Urothelium cell line (cell line): Measurements from ENCODE around the gene POC1B.

Source experiments
- DNase-seq: peaks from one replicate; pipeline ENCODE4 v3.0.0; 2011; ENCODE audit warnings: low spot score, mixed read lengths
- FAIRE-seq: peaks from 2 replicates; lab custom pipeline; 2011; peaks lifted over from hg19 to GRCh38; lab: Jason Lieb, UNC

POC1B gene

GRCh38 chr12:89525824-89526770 lies at the start of gene POC1B:
TSS of gene POC1B (minus strand) at chr12:89526047. CDS start at chr12:89525895, 152 bp downstream.
- DNase-seq, result peak; percentile 76
- no peak for FAIRE-seq

DNA sequence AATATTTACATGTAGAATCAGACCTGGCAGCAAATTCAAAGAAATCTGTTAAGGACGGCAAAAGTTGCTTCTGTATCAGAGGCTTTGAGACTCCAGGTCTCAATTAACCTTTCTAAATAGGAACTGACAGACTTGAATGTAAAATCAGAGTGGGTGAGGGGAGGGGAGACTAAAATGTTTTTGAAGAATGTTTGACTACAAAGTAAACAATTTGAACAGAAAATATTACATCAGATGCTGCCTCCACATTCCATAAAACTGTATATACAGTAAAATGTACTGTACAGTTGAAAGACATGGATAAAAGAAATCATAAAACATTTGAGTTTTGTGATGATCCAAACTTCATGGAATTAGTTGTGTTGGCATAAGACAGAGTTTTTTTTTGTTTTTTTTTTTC lies 49.5 kb upstream of the POC1B start:
- DNase-seq (no peak), FAIRE-seq (no peak)

GRCh38 chr12:89574736-89575208 lies 48.9 kb upstream of the POC1B start:
- DNase-seq, result no peak

DNA sequence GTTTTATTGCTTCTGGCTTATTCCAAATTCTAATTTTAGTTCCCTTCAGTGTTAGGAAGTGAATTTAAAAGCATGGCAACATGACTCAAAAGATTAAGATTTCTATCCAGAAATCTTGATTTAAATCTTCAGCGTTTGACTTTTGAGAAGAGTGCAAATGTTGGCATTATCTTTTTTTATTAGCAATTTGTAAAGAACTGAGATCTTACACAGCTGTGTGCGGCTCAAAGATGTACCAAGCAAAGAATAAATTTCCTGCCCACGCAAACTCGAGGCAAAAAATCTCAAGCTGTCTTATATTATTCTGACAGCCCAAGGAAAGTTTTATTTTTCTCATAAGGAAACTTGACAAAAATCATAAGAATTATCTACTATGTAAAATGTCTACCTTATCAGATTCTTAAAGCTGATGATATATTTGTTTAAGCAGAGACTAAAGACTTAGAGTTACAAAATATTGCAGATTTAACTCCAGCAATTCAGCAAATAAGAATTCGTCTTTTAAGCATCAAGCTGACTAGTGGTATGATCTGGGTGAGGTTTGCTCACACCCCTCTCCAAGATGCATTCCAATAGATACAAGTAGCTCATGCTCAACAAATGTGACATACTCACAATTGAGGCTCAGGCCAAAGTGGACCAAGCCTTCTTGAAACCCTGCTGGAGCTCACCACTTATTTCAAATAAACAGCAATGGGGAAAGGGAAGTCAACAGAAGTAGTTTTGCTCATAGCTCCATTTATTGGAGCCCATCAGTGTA lies 47.4 kb upstream of the POC1B start:
- no peak for FAIRE-seq
- DNase-seq, result no peak

More at GRCh38 chr12:89574736-89575208, 48.9 kb upstream of the POC1B start:
- FAIRE-seq, result no peak

DNA sequence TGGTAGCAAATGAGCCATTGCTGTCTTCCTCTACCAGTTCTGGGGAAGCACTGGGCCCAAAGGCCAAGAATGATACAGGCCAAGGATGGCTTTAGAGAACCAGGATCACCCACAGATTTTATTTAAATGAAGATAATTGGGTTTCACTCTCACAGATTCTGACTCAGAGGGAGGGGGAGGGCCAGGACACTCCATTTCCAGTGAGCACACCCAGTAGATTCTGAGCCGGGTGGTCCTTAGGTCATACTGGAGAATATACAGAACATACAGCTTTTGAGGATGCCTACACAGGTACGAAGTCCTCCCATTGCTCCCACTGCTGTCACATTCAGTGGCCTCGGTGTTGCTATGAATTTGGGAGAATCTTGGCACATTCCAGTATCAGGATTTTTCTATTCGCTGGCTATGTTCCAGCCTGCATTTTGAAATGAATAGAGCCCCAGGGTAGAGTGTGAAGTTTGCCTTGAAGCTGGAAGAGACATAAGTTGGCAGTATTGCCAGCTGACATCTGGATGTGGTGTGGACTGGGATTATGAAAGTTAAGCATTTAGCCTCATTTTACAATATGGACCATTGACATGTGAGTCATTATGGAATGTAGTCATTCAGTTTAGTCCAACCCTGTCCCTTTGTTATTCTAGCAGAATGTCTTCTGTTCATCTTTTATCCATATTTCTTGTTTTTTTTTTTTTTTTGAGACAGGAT lies 45.8 kb upstream of the POC1B start:
- DNase-seq (no peak), FAIRE-seq (no peak)

- DNase-seq (no peak), FAIRE-seq (no peak)
Measured at GRCh38 chr12:89568484-89568883, 42.6 kb upstream of the POC1B start.

DNA sequence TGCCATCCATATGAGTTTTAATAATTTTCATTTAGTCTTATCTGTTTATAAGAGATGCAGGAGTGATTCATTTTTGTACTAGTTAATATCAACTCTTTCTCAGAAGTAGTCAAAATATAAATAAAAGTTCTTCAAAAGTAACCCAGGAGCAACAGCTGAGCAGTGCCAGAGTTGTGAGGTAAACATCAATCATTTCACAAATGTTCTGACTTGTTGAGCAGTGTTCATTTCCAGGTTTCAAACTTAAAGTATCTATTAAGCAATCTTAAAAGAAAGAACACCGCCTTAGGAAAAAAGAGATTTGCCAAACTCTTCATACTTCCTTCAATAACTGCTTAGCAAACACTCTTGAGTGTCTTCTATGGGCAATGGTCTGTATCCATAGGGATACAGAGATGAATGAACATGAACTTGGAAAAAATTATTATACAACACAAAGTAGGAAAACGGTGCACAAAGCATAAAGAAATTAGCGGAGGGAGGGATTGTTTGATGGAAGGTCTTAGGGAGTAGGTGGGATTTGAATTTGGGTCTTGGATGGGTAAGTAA lies 41.9 kb upstream of the POC1B start:
- no peak for FAIRE-seq
- no peak for DNase-seq

DNA sequence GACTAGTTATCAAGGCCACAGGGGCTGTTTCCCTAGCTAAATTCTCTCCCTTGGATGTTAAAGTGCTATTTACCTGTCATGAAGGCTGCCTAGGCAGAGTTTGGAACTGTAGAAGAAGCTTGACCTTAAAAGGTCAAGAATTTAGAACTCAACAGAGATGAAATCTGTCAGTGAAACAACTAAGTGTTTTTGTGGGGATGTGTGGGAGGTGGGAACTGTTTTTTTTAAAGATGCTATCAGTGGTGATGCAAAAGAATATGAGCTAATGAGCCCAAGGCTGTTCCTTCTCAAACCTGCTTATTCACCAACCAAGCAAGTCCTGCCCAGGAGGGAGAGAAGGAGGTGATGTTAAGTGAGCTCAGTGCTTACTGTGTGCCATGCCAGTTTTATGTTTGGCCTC lies 40.8 kb upstream of the POC1B start:
- FAIRE-seq (no peak), DNase-seq (no peak)

DNA sequence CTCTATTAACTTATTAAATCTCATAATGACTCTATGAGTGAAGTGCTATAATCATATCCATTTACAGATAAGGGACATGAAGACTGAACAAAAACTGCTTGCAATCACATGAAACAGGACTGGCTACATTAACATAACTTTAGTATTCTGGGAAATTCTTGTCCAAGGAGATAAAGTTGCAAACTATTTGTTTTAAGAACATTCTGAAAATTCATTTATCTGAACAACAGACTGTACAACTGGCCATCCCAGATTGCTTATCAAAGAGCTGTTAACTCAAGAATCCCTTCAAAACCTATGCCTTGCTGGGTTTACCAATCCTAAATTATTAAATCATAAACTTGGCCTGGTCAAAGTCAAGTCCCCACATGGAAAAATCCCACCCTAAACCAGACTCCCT lies 39.2 kb upstream of the POC1B start:
- DNase-seq (no peak), FAIRE-seq (no peak)

DNA sequence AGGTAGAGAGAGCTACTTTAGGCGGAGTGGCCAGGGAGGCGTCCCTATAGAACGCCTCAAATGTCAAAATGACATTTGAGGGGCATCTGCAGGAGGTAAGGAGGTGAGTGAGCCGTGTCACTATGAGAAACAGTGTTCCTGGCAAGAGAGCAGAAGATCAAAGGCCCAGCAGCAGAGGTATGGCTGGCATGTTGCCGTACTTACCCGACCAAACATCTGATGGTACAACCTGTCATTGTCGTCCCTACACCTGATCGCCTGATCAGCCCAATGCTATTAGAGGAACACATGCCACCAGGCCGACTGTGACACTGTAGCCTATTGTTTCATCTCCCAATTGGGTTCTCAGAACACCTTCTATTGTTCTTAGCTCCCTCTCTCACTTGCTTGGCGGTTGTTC lies 33.9 kb upstream of the POC1B start:
- no peak for DNase-seq
- no peak for FAIRE-seq

DNA sequence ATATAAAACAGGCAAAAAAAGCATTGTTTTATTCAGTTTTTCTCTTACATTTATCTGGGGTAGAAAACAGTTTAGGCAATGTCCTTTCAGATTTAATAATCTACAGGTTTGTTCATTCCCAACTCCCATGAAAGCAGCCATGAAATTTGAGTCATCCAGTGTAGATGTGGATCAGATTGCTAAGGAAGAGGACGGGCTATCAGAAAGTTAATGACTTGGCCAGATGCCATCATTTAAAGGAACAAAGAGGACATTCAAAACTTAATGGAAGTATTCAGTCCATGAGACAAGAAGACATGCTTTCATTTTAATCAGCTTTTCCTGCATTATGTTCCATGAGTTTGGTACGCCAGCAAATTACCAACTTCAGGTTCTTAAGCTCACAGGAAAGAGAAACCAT lies 31.1 kb upstream of the POC1B start:
- FAIRE-seq (no peak), DNase-seq (no peak)

- DNase-seq (no peak), FAIRE-seq (no peak)
Measured at GRCh38 chr12:89552376-89552775, 26.5 kb upstream of the POC1B start.

GRCh38 chr12:89551747-89552146 lies 25.9 kb upstream of the POC1B start:
- DNase-seq (no peak), FAIRE-seq (no peak)

DNA sequence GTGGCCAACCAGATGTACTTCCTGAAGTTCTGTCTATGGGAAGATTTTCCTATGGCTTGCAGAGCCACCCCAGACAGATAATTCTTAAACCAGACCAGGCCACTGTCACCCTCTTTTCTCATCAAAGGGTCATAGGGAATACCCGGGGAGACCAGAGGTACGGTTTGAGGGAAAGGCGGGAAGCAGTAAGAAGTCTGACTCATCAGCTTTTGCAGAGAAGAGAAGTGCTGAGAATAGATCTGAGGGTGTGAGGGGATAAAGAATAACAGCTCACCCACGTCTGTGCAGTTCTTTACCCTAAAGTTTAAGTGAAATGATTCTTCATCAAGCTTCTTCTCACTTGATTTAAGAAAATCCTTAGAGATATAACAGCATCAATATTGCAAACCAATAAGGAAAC lies 21.3 kb upstream of the POC1B start:
- FAIRE-seq, result no peak
- DNase-seq, result no peak

DNA sequence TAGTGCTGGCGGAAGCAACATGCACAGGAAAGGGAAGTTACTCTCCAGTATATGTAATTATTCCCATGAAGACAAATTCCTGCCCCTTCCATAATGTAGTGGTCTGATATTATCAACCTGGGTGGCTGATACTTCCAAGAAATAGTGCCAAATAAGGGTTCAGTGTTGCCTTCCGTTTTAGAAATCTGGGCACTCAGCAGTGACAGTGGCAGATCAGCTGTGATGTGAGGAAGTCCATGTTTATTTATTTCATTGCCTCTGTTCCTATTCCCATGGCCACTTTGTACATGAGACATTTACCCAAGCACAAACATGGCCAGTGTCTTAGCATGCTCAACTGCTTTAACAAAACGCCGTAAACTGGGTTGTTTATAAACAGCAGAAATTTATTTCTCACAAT lies 20.3 kb upstream of the POC1B start:
- DNase-seq, result no peak
- no peak for FAIRE-seq

- FAIRE-seq (no peak), DNase-seq (peak; percentile 23)
Measured at GRCh38 chr12:89544681-89545184, 18.9 kb upstream of the POC1B start.

DNA sequence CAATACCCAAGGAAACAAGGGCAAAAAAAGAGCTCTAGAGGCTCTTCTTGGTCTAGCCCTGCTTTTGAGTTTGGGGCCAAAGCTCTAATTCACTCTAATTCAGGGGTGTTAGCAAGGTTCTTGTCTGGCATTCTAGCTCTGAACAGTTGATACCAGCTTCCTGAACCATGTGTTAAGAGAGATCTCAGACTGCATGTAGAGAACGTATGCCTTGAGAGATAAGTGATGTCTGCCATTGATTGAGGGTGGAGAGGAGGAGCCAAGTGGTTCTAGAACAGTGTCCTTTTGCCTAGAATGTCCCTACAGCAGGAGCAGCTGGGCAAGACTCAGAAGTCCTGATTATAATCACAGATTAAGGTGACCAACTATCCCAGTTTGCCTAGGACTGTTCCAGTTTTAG lies 18.2 kb upstream of the POC1B start:
- DNase-seq (no peak), FAIRE-seq (no peak)

- peak; percentile 56 for DNase-seq
- FAIRE-seq, result no peak
Measured at GRCh38 chr12:89542912-89543592, 17.2 kb upstream of the POC1B start.

DNA sequence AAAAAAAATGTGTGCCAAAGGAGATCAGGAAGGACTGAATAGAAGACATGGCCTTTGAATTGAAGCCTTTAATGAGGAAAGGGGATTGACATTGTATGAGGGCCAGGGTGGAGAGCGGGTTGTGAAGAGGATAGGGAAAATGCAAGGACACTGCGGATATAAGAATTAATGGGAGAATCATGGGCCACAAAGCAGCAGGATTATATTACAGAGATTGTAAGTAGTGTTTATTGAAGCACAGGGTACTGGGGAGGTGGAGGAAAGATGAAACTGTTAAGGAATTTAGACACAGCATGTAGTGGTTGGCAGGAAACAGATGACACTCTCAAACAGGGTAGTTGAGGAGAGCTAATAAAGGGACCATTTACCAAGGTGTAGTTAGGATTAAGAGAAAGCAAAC lies 16.4 kb upstream of the POC1B start:
- FAIRE-seq (no peak), DNase-seq (no peak)

DNA sequence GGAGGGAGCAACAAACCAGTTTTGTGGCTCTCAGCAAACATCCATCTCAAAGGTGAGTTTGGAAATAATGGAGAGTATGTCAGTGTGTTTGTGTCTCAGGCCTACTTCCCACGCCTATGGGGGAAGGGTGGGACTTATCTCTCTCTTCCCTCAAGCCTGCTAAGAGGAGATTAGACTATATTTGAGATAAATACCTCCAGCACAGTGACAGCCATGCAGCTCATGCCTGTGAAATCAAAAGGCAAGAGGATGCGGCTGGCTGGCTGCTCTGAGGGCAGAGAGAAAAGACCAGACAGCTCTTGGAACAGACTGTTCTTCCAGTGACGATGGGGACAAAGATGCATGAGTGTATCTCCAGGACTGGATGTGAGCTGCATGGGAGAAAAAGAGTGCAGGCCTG lies 14.7 kb upstream of the POC1B start:
- DNase-seq (no peak), FAIRE-seq (no peak)
